Spleen (tissue), 11 donors: ENCODE measurements around the gene FRS3. TPM values are rescaled to one million over a fixed set of nuclear protein-coding genes. Genes with fewer than 3 reads are reported as not detected.

ENCODE experiments used
- DNase-seq: peaks from one replicate; pipeline ENCODE4 v3.0.0-alpha.2; 2020
- H3K27ac ChIP-seq, 8 donors: fragments of 200-600 bp; sonication (generic) in 7 of 8; 1 replicate in 4 of 8; 2 replicates in 4 of 8; pipeline versions ENCODE4 v1.5.0 to v1.8.0; 2016 to 2021; ENCODE audit warnings: inconsistent platforms in 4 of 8, mild to moderate bottlenecking in 4 of 8, moderate library complexity in 1 of 8
- H3K27me3 ChIP-seq, 7 donors: fragments of 200-600 bp; sonication (generic) in 6 of 7; replicated peaks in 1 of 7; 1 replicate in 4 of 7; 2 replicates in 3 of 7; pipeline versions ENCODE4 v1.5.0 to v1.8.0; 2016 to 2021; ENCODE audit warnings: inconsistent platforms in 3 of 7, mild to moderate bottlenecking in 1 of 7
- H3K36me3 ChIP-seq, 6 donors: fragments of 200-600 bp; sonication (generic) in 5 of 6; 1 replicate in 4 of 6; 2 replicates in 2 of 6; pipeline versions ENCODE4 v1.5.0 to v1.8.0; 2016 to 2021; ENCODE audit warnings: inconsistent platforms in 2 of 6
- H3K4me1 ChIP-seq, 6 donors: fragments of 200-600 bp; sonication (generic) in 5 of 6; 1 replicate in 3 of 6; 2 replicates in 3 of 6; pipeline versions ENCODE4 v1.5.0 to v1.8.0; 2016 to 2021; ENCODE audit warnings: inconsistent platforms in 3 of 6
- H3K4me3 ChIP-seq, 8 donors: fragments of 200-600 bp; sonication (generic) in 7 of 8; 1 replicate in 4 of 8; 2 replicates in 4 of 8; pipeline versions ENCODE4 v1.5.0 to v1.8.0; 2016 to 2021; ENCODE audit warnings: inconsistent platforms in 4 of 8, mild to moderate bottlenecking in 4 of 8, moderate library complexity in 2 of 8
- H3K9me3 ChIP-seq, 8 donors: fragments of 200-600 bp; sonication (generic) in 7 of 8; 1 replicate in 4 of 8; 2 replicates in 4 of 8; pipeline versions ENCODE4 v1.5.0 to v1.8.0; 2016 to 2021; ENCODE audit warnings: inconsistent platforms in 4 of 8
- POLR2A ChIP-seq, 3 donors: fragments of 450-650 bp; IDR thresholded peaks; one replicate each; pipeline ENCODE4 v1.5.1; 2017; ENCODE audit warnings: antibody characterized with exemption in 3 of 3, mild to moderate bottlenecking in 1 of 3
- POLR2AphosphoS5 ChIP-seq, 3 donors: sonication (generic); formaldehyde crosslinking; IDR thresholded peaks; one replicate each; pipeline ENCODE4 v1.5.1; 2017; ENCODE audit warnings: antibody characterized with exemption in 3 of 3
- WGBS, 5 donors: extraction: QIAGEN DNeasy Blood & Tissue Kit in 3 of 5; methylation state at CpG; one replicate each; pipeline versions ENCODE4 v1.1.5 to v1.1.7; 2013 to 2018; 5-methylcytosine and 5-hydroxymethylcytosine counted together
- intact Hi-C: fragments of 100-400 bp; cut with DNase I; formaldehyde crosslinking; loops from one replicate; pipeline ENCODE4 v1.15.0; 2023; ENCODE audit warnings: low total_unique reads
- polyA plus RNA-seq, 3 donors: library from polyadenylated mRNA; stranded (reverse); fragments of 200-250 nt; gene quantifications; one replicate each; pipeline ENCODE4 v1.2.1, GENCODE V29; 2013
- total RNA-seq, 7 donors: library from RNA; depleted of rRNA in 3 of 7; stranded (reverse); fragments of >200 nt in 3 of 7; fragmentation: NEBNext Ultra II Directional in 4 of 7; extraction: Animal tissue kit (Norgen Biotek cat#: 25700) in 4 of 7; gene quantifications; one replicate each; pipeline versions ENCODE4 v1.1.0 to v1.2.1, GENCODE V29; 2016 to 2021
- TF ChIP-seq, protein P1 (sequence below), 11 experiments: fragments of 200-600 bp in 7 of 11; fragments of 450-650 bp in 4 of 11; sonication (generic) in 4 of 11; IDR thresholded peaks in 8 of 11; conservative IDR thresholded peaks in 3 of 11; 1 replicate in 7 of 11; 2 replicates in 4 of 11; pipeline versions ENCODE4 v1.4.0 to v1.8.0; 2016 to 2021; ENCODE audit warnings: antibody characterized with exemption in 11 of 11, inconsistent platforms in 4 of 11, mild to moderate bottlenecking in 1 of 11
- donor health status: healthy with polysubstance abuse.
- donor health status: DM: no; HTN: no; CAD: no; lungs with moderate emphysema.
- donor health status: DM: no; HTN: no; CAD: no.
- donor health status: Bipolar disorder and iron deficiency.
- donor health status: healthy.
- donor health status: DM: no; HTN: no; CAD: no.
- donor health status: DM: yes; HTN: yes; CAD: no.

Gene FRS3
- total and polyA plus RNA-seq, 10 donors = 2.6 to 7.3 (median 6.0) TPM

DNA sequence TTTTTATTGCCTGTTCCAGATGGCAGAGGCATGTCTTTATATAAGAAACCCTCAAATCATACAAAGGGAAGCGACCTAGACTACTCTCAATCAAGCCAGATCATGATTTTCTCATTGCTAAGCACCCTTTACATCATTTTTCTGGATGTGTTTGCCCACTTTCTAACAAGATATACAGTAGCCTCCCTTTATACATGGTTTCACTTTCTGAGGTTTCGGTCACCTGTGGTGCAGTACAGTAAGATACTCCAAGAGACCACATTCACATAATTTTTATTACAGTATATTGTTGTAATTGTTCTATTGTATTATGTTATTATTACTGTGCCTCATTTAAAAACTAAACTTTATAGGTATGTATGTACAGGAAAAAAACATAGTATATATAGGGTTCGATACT, 31.4 kb upstream of the FRS3 start:
- H3K4me1 ChIP-seq = no peaks in the 10 kb centered on the region
- H3K27ac ChIP-seq = no peak overlapping the region
- H3K4me3 ChIP-seq = no peak overlapping the region
- TF ChIP-seq, protein P1, sequence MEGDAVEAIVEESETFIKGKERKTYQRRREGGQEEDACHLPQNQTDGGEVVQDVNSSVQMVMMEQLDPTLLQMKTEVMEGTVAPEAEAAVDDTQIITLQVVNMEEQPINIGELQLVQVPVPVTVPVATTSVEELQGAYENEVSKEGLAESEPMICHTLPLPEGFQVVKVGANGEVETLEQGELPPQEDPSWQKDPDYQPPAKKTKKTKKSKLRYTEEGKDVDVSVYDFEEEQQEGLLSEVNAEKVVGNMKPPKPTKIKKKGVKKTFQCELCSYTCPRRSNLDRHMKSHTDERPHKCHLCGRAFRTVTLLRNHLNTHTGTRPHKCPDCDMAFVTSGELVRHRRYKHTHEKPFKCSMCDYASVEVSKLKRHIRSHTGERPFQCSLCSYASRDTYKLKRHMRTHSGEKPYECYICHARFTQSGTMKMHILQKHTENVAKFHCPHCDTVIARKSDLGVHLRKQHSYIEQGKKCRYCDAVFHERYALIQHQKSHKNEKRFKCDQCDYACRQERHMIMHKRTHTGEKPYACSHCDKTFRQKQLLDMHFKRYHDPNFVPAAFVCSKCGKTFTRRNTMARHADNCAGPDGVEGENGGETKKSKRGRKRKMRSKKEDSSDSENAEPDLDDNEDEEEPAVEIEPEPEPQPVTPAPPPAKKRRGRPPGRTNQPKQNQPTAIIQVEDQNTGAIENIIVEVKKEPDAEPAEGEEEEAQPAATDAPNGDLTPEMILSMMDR (IDR thresholded peaks at IDR 0.05 in 8 of 11, conservative IDR thresholded peaks at IDR 0.05 in 3 of 11) = no peak
- TF ChIP-seq POLR2AphosphoS5 (IDR thresholded peaks at IDR 0.05) (no peak), POLR2A (IDR thresholded peaks at IDR 0.05) (no peak)
- H3K27me3 ChIP-seq = no peaks in the 10 kb centered on the region
- WGBS, 5 donors = 93 to 98% (median 94%) methylated on average over 3 of the region's 3 CpGs
- intact Hi-C loops = no loop called here
- H3K36me3 ChIP-seq = peaks cover 0 to 7% (median 6%) of the 10 kb centered on the region in 6 donors
- H3K9me3 ChIP-seq = no peaks in the 10 kb centered on the region
- DNase-seq = no peak

DNA sequence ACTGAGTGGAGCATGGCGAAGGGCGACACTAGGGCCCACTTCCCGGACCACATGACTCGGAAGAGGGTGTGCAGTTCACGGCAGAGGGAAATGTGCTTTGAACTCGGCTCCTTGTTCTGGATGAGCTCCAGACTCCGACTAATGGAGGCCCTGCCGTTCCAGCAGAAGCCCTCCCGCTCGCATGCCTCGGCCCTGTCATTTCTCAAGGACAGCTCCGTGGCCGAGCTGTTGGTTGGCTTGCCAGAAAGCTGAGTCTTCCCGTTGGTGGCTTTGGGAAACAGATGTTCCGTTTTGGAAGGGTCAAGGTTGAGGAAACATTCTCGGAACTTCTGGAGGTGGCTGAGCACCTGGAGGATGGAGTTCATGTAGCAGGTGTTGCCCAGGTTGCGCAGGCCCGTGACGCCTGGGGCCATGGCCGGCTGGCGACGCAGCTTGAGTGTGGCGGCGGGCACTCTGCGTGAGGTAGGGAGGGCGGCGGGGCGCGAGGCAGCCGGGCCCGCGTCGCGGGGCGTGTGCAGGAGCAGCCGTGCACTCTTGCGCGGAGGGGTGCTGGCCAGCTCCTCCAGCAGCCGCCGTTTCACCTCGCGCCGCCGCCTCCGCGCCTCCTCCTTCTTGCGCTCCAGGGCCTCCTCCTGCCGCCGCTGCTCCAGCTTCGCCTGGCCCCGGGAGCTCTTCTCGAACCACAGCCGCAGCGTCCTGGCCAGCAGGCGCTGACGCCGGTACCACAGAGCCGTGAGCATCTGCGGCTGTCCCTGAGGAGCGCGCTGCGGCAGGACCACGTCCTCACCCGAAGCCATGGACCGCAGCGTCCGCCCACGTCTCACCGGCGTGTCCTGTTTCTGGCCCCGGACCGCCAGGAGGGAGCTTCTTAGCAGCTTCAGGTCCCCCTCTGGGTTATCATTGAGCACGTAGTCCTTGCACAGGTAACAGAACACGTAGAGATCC, 26.4 kb upstream of the FRS3 start:
- WGBS, 5 donors = 94 to 96% (median 96%) methylated on average over 61 to 74 of the region's 74 CpGs
- no peak overlapping the region for H3K27ac ChIP-seq
- intact Hi-C loops = no loop called here
- peaks cover 0 to 27% (median 14%) of the 10 kb centered on the region in 6 donors for H3K36me3 ChIP-seq
- no peaks in the 10 kb centered on the region for H3K4me1 ChIP-seq
- no peak for DNase-seq
- TF ChIP-seq, protein P1 (IDR thresholded peaks at IDR 0.05 in 8 of 11, conservative IDR thresholded peaks at IDR 0.05 in 3 of 11) = no peak
- TF ChIP-seq POLR2A (IDR thresholded peaks at IDR 0.05) (no peak), POLR2AphosphoS5 (IDR thresholded peaks at IDR 0.05) (no peak)
- H3K27me3 ChIP-seq = no peaks in the 10 kb centered on the region
- H3K9me3 ChIP-seq = no peaks in the 10 kb centered on the region
- no peak overlapping the region for H3K4me3 ChIP-seq

DNA sequence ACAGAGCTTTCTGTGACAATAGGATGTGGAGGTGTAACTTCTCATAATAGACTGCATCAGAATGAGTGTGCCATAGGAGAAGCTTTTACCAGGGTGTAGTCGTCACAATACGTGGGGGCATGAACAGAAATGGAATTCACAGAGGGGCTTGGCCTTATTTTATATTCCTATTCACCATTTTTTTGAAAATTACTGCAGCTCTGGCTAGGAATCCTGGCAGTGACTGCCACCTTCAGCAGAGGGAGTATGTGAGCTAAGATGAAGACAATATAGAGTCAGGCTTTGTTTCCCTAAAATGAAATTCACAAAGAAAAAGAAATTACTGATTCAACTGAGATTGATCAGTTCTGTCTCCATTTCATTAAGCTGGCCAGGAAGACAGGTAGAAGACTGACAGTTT, 21.7 kb upstream of the FRS3 start:
- WGBS, 5 donors = 82 to 91% (median 86%) methylated on average over 2 of the region's 2 CpGs
- DNase-seq = no peak
- intact Hi-C loops = no loop called here
- Histone ChIP-seq H3K36me3 (peaks cover 0 to 45% (median 17%) of the 10 kb centered on the region in 6 donors), H3K9me3 (no peaks in the 10 kb centered on the region), H3K27ac (no peak overlapping the region), H3K27me3 (no peaks in the 10 kb centered on the region), H3K4me1 (no peaks in the 10 kb centered on the region), H3K4me3 (no peak overlapping the region)
- TF ChIP-seq, protein P1 (IDR thresholded peaks at IDR 0.05 in 8 of 11, conservative IDR thresholded peaks at IDR 0.05 in 3 of 11) = peak in 2 of 11 experiments; percentile 21 to 22
- TF ChIP-seq POLR2AphosphoS5 (IDR thresholded peaks at IDR 0.05) = no peak

DNA sequence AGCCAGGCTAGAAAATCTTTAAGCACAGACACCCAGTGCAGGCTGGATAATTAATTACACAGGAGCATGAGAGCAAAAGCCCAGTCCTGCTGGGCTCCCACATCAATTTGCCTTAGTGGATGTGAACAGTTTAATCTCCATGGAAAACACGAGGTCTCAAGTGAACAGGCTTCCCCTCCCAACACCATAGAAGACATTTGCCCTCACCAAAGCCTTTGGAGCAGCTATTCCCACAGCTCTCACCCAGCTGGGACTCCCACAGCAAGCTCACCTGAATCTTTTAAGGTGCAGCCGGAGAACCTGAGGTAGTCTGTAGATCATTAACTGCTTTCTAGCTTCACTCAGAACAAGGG, 19.8 kb upstream of the FRS3 start:
- intact Hi-C loops = loop anchor here (10.0 kb wide), 1 partner anchor 95 kb away; the partner anchor contains the start of gene USP49
- peaks cover 0 to 46% (median 18%) of the 10 kb centered on the region in 6 donors for H3K36me3 ChIP-seq
- no peak for DNase-seq

More for the DNA sequence above, 19.8 kb upstream of the FRS3 start:
- H3K4me3 ChIP-seq = no peak overlapping the region
- no peak for TF ChIP-seq POLR2AphosphoS5 (IDR thresholded peaks at IDR 0.05)
- TF ChIP-seq, protein P1 (IDR thresholded peaks at IDR 0.05 in 8 of 11, conservative IDR thresholded peaks at IDR 0.05 in 3 of 11) = no peak
- TF ChIP-seq POLR2A (IDR thresholded peaks at IDR 0.05) = no peak
- no peak overlapping the region for H3K27ac ChIP-seq
- H3K9me3 ChIP-seq = no peaks in the 10 kb centered on the region
- 92 to 100% (median 94%) methylated on average over 2 of the region's 2 CpGs for WGBS, 5 donors
- no peaks in the 10 kb centered on the region for H3K27me3 ChIP-seq
- no peaks in the 10 kb centered on the region for H3K4me1 ChIP-seq
